Measurements from ENCODE around the gene RBM20. TPM values are rescaled to one million over a fixed set of nuclear protein-coding genes. Genes with fewer than 3 reads are reported as not detected.

The RBM20 gene
- total RNA-seq, 2 donors from 2014 or later = 7.8 to 13.9 TPM

GRCh38 chr10:110843796-110844616 is 199.9 kb downstream of the RBM20 start:
- Histone ChIP-seq H3K27me3 (replicated peaks; ENCODE audit: insufficient read depth) (no peaks in the 10 kb centered on the region), H3K36me3 (no peaks in the 10 kb centered on the region), H3K9me3 (no peaks in the 10 kb centered on the region), H3K4me1 (ENCODE audit: control insufficient read depth in 1 of 2, low read depth in 2 of 2) (peaks cover 3 to 16% of the 10 kb centered on the region in 2 donors), H3K4me3 (no peak overlapping the region), H3K27ac (no peak overlapping the region)
- TF ChIP-seq CTCF (IDR thresholded peaks at IDR 0.05) = no peak
- ATAC-seq (ENCODE audit: insufficient number of reproducible peaks, low FRiP score, low read depth) (no peak), DNase-seq (ENCODE audit: low spot score) (no peak)

- no peak for DNase-seq (ENCODE audit: low spot score)
- no peaks in the 10 kb centered on the region for H3K9me3 ChIP-seq
- no peaks in the 10 kb centered on the region for H3K27me3 ChIP-seq (replicated peaks; ENCODE audit: insufficient read depth)
- no peak overlapping the region for H3K4me3 ChIP-seq
- no peaks in the 10 kb centered on the region for H3K36me3 ChIP-seq
- H3K4me1 ChIP-seq (ENCODE audit: control insufficient read depth in 1 of 2, low read depth in 2 of 2) = peaks cover 3 to 12% of the 10 kb centered on the region in 2 donors
- H3K27ac ChIP-seq = no peak overlapping the region
- no peak for ATAC-seq (ENCODE audit: insufficient number of reproducible peaks, low FRiP score, low read depth)
- no peak for TF ChIP-seq CTCF (IDR thresholded peaks at IDR 0.05)
Observed at GRCh38 chr10:110844617-110844881, 200.4 kb downstream of the RBM20 start.

GRCh38 chr10:110845192-110845755 is 201.1 kb downstream of the RBM20 start:
- no peak for ATAC-seq (ENCODE audit: insufficient number of reproducible peaks, low FRiP score, low read depth)
- DNase-seq (ENCODE audit: low spot score) = no peak
- H3K27ac ChIP-seq = no peak overlapping the region

DNA sequence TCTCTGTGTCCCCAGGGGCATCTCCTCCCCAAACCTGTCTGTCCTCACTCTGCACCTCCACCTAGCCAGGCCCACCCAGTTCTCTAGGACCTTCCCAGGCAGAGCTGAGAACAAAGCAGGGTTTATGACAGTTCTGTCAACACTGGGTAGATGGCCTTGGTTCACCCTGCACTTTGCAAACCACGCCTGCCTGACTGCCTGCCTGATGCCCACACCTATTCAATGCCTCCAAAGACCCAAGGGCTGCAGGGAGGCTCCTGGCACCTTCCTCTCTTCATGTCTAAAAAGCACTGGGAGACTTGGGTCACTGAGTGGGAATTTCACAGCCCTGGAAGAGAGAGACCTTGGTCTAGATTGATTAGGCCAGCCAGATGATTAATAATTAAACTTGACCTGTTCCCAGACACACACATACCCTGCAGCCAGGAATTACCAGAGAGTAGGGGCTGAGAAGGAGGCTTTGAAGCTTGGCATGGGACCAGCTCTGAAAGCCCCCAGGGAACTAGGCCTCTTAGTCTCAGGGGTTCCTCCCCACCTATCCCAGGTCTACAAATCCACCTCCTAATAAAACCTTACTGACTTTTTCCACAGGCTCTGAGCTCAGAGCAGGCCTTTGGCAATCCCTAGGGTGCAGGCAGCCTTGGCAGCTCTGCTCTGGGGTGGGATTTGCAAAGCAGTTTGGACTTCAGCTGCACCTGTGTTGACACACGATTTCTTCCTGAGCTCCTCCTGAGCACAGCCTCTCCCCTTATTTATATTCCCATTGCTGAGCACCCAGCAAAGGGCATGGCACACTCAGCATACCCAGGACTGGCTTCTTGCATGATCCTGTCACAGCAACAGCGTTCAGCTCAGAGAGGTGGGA is 201.9 kb downstream of the RBM20 start:
- no peak for DNase-seq (ENCODE audit: low spot score)
- no peaks in the 10 kb centered on the region for H3K36me3 ChIP-seq
- H3K4me3 ChIP-seq = no peak overlapping the region
- no peak for ATAC-seq (ENCODE audit: insufficient number of reproducible peaks, low FRiP score, low read depth)
- no peak for TF ChIP-seq CTCF (IDR thresholded peaks at IDR 0.05)
- H3K27ac ChIP-seq = no peak overlapping the region
- H3K9me3 ChIP-seq = no peaks in the 10 kb centered on the region
- no peaks in the 10 kb centered on the region for H3K27me3 ChIP-seq (replicated peaks; ENCODE audit: insufficient read depth)
- H3K4me1 ChIP-seq (ENCODE audit: control insufficient read depth in 1 of 2, low read depth in 2 of 2) = no peaks in the 10 kb centered on the region

More at GRCh38 chr10:110845192-110845755, 201.1 kb downstream of the RBM20 start:
- Histone ChIP-seq H3K4me1 (ENCODE audit: control insufficient read depth in 1 of 2, low read depth in 2 of 2) (peaks cover under 1 to 5% of the 10 kb centered on the region in 2 donors), H3K9me3 (no peaks in the 10 kb centered on the region), H3K4me3 (no peak overlapping the region), H3K27me3 (replicated peaks; ENCODE audit: insufficient read depth) (no peaks in the 10 kb centered on the region), H3K36me3 (no peaks in the 10 kb centered on the region)
- no peak for TF ChIP-seq CTCF (IDR thresholded peaks at IDR 0.05)

GRCh38 chr10:110847374-110847773 is 203.2 kb downstream of the RBM20 start:
- Histone ChIP-seq H3K27me3 (replicated peaks; ENCODE audit: insufficient read depth) (no peaks in the 10 kb centered on the region), H3K4me1 (ENCODE audit: control insufficient read depth in 1 of 2, low read depth in 2 of 2) (no peaks in the 10 kb centered on the region), H3K9me3 (no peaks in the 10 kb centered on the region), H3K4me3 (no peak overlapping the region), H3K36me3 (no peaks in the 10 kb centered on the region), H3K27ac (no peak overlapping the region)
- DNase-seq (ENCODE audit: low spot score) (no peak), ATAC-seq (ENCODE audit: insufficient number of reproducible peaks, low FRiP score, low read depth) (no peak)
- TF ChIP-seq CTCF (IDR thresholded peaks at IDR 0.05) = no peak
